Upper lobe of left lung (tissue), 4 donors: Measurements from ENCODE around the gene PIK3C2G.
"Not testable (repeated sequence)": the region's sequence is repeated elsewhere in the genome, so short reads cannot be mapped to it uniquely, and the experiment has no call there.

Source experiments
- POLR2A ChIP-seq, 4 donors: fragments of 450-650 bp; IDR thresholded peaks; one replicate each; pipeline ENCODE4 v1.5.1; 2016 to 2017; ENCODE audit warnings: antibody characterized with exemption in 4 of 4, mild to moderate bottlenecking in 2 of 4
- POLR2AphosphoS5 ChIP-seq, 2 donors: sonication (generic); formaldehyde crosslinking; IDR thresholded peaks; one replicate each; pipeline ENCODE4 v1.5.1; 2017; ENCODE audit warnings: antibody characterized with exemption in 2 of 2
- TF ChIP-seq, protein P1 (sequence below), 6 experiments: fragments of 450-650 bp in 4 of 6; fragments of 200-600 bp in 2 of 6; sonication (generic) in 2 of 6; IDR thresholded peaks; one replicate each; pipeline ENCODE4 v1.5.1; 2016 to 2019; ENCODE audit warnings: antibody characterized with exemption in 6 of 6

GRCh38 chr12:18500736-18501135 lies 239.4 kb downstream of the PIK3C2G start:
- not testable (repeated sequence) for TF ChIP-seq POLR2AphosphoS5, POLR2A (IDR thresholded peaks at IDR 0.05)
- TF ChIP-seq, protein P1, sequence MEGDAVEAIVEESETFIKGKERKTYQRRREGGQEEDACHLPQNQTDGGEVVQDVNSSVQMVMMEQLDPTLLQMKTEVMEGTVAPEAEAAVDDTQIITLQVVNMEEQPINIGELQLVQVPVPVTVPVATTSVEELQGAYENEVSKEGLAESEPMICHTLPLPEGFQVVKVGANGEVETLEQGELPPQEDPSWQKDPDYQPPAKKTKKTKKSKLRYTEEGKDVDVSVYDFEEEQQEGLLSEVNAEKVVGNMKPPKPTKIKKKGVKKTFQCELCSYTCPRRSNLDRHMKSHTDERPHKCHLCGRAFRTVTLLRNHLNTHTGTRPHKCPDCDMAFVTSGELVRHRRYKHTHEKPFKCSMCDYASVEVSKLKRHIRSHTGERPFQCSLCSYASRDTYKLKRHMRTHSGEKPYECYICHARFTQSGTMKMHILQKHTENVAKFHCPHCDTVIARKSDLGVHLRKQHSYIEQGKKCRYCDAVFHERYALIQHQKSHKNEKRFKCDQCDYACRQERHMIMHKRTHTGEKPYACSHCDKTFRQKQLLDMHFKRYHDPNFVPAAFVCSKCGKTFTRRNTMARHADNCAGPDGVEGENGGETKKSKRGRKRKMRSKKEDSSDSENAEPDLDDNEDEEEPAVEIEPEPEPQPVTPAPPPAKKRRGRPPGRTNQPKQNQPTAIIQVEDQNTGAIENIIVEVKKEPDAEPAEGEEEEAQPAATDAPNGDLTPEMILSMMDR (IDR thresholded peaks at IDR 0.05): not testable (repeated sequence)
